Stimulated activated CD4-positive, alpha-beta T cell treated with anti-CD3 and anti-CD28 coated beads, Interleukin-1b, Interleukin-23, amount 100 ng/mL, for 48 hours (primary cell): ENCODE results near the gene SIRT5.

ENCODE experiments used
- DNase-seq: peaks from one replicate; pipeline ENCODE4 v3.0.0-alpha.2; 2020

Gene SIRT5

DNA sequence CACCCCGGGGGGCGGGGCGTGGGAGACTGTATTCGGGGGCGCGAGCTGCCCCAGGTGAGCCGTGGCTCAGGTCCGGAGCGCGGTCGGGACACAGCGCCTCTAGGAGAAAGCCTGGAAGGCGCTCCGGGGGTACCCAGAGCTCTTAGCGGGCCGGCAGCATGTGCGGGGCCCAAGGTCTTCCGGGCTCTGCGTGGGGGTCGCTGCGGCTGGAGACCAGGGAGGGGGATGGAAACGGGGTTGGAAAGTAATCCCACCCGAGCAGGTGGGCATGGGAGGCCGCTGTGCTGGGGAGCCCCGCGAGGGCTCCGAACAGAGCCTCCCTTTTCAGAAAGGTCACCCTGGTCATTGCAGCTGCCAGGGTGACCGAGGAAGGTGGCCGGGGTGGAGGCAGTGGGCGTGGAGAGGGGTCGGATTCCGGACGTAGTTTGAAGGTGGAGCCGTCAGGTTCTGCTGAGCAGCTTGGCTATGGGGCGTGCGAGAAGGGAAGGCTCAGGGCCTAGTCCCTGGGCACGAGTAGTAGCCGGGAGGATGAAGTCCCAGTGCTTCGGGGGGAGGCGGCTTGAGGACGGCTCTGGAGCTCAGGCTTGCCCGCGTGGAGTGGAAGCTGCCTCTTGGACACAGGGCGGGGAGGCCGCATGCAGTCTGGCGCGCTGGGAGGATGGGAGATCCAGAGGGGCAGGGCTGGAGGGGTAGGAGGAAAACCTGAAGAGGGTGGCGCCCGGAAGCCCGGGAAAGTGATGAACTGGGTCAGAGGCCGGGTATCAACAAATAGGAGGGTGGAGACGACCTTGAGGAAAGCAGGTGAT, at the start of gene SIRT5:
Gene SIRT5 (plus strand): TSS at position 31 of the 806 bp plus-strand sequence. CDS start 9,510 bp downstream, outside the sequence.
- DNase-seq: peak; percentile 84

- no peak for DNase-seq
Observed at GRCh38 chr6:13524801-13525508, 49.4 kb upstream of the SIRT5 start.

DNA sequence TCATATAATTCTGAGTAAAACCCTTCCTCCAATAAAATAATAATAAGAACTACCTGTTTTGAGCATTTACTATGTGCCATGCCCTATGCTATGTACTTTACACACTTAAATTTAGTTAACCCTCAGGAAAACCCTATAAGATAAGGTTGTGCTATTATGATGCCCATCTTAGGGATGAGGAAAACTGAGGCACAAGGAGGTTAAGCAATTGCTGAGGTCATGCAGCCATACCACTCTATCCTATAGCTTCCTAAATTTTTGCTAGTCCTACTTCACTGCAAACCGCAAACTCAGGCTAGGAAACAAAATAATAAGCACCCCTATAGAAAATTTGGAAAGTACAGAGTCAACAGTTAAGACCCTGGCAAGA, 48.1 kb upstream of the SIRT5 start:
- DNase-seq: no peak

DNA sequence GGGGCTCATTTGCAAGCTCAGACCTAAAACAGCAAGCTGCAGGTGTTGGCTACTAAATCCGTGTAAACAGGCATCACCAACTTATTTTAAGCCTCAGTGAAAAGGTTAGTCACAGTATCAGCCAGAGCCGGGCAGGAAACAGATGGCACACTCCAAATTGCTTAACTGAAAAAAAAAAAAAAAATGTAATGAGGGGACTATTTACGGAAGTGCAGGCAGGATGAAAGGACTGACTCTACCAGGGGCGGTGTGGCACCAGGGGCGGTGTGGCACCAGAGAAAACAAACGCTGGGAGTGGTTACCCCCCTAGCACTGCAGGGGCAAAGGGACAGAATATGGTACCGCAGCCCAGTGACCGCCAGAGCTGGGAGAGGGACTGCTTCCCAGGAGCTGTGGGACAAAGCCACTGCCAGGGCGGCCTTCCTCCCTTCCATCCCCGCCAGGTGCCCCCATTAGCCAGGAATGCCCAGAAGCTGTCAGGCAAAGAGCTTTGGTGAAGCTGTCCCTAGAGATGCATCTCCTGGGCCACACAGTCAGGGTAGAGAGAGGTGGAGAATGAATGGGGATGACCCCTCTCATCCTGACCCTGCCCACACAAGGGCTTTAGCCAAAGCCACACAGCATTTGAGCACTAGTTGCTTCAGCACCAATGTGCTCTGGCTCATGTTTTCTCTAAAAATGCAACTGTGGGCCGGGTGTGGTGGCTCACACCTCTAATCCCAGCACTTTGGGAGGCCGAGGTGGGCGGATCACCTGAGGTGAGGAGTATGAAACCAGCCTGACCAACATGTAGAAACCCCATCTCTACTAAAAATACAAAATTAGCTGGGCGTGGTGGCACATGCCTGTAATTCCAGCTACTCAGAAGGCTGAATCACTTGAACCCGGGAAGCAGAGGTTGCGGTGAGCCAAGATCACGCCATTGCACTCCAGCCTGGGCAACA, 47.4 kb upstream of the SIRT5 start:
- DNase-seq: no peak

- no peak for DNase-seq
Observed at GRCh38 chr6:13527671-13528056, 46.7 kb upstream of the SIRT5 start.

- no peak for DNase-seq
Observed at GRCh38 chr6:13528232-13528631, 46.2 kb upstream of the SIRT5 start.

DNA sequence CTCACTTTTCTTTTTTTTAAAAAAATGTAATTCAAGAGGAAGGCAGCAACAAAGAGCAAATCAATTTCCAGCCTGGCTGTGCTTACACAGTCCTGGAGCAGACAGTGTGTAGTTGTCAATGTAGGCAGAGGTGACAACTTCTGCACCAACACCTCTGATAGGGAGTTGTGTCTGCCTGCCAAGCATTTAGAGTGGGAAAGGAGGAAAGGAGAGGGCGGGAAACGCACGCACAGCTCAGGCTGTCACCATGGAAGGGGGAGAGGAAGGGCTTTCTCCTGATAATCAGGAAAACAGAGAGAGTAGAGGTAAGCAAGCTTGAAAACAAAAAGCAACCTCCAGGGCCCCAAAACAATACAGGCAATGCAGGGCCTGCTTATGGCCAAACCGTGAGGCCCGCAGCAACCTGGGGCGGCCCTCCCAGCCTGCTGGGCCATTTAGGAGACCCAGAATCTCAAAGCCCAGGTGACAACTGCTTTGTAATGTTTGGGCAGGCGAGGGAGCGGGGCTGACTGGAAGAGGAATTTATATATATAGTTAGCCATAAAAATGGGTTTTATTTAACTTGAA, 45.5 kb upstream of the SIRT5 start:
- DNase-seq: no peak

- DNase-seq: no peak
Observed at GRCh38 chr6:13531956-13532355, 42.4 kb upstream of the SIRT5 start.

DNA sequence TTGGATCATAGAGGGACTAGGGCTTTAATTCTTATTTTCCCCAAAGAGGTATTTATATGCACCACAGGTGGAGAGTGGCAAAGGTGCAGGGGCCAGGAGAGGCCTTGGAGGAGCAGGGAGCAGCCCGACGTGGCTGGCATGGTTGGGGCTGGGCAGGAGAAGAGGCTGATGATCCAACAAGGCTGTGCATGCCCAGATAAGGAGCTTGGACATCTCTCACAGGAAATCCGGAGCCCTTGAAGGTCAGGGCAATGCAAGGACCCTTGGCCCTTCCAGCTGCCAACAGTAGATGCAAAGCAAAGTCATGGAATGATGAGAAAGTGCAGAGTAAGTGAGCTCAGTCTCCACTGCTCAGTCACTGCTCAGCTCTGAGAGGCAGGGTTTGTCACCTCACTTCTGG, 39.9 kb upstream of the SIRT5 start:
- DNase-seq: no peak

DNA sequence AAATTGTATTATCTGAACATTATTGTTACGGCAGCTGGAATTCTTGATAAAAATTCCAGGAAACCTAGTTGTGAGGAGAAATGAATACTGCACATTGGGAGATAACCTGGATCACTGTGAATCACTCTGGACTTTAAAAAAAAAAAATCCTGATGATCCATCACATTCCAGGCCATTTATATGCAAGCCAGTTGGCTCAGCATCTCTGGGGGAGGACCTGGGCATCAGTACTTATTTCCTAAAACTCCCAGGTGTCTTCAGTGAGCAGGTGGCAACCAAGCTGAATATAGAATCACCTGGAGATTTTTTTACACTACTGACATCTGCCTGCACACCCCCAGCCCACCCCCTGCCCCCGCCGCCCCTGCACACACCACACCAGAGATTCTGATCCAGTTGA, 39.1 kb upstream of the SIRT5 start:
- no peak for DNase-seq

DNA sequence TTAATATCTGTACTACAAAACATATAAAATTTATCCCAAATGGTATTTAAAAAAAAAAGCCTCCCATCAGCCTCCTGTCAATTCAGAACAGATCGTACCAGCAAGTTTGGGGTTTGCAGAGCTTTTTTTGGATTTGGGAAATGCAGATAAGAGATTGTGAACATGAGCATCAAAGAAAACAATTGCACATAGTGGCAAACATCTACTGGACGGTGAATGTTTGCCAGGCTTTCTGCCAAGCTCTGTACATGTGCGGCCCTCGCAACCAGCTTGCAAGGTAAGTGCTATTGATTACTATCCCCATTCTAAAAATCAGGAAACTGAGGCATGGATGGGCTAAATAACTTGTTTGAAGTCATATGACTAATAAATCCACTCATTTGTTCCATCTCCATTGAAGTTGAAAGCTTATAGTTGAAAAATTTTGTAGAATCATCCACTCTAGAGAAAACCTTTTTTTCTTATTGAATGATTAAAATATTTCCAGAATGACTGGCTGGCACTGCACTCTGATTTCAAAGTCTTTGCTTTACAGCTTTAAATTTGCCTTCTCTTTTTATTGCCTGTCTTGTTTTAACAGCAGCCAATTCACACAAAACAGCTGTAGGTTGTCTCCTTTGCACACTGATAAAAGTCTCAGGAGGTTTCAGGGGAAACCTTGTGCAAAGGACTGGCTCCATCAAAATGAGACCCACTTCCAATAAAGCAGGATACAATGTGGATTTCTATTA, 37.4 kb upstream of the SIRT5 start:
- DNase-seq: no peak

DNA sequence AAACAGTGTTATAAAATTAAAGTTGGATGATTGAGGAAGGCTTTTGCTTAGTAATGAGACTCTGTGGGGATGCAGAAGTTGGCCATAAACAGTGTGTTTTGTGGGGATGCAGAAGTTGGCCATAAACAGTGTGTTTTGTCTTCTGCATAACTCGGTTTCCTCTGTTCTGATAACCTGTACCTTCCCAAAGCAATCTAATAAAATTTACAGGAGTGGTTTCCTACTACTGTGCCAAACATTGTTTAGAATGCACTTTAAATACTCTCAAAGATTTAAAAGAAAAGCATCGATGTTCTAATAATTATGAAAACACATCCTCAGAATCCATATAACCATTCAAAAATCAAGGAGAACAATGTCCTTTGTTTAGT, 36.9 kb upstream of the SIRT5 start:
- no peak for DNase-seq

GRCh38 chr6:13538084-13538483, 36.3 kb upstream of the SIRT5 start:
- DNase-seq: no peak

- DNase-seq: no peak
Observed at GRCh38 chr6:13538600-13538999, 35.8 kb upstream of the SIRT5 start.

DNA sequence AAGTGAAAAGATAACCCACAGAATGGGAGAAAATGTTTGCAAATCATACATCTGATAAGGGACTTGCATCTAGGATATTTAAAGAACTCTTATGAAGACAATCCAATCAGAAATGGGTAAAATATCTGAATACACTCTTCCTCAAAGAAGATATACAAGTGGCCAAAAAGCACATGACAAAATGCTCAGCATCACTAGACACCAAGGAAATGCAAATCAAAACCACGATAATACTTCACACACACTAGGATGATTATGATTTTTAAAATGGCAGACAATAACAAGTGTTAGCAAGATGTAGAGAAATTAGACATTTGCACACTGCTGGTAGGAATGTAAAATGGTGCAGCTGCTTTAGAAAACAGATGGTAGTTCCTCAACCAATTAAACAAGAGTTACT, 34.8 kb upstream of the SIRT5 start:
- no peak for DNase-seq

DNA sequence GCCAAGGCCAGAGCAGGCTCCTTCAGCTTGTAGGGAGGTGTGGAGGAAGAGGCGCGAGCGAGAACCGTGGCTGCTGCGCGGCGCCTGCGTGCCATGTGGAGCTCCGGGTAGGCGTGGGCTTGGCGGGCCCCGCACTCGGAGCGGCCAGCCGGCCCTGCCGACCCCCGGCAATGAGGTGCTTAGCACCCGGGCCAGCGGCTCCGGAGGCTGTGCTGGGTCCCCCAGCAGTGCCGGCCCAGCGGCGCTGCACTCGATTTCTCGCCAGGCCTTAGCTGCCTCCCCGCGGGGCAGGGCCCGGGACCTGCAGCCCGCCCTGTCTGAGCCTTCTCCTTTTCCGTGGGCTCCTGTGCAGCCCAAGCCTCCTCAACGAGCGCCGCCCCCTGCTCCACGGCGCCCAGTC, 32.9 kb upstream of the SIRT5 start:
- no peak for DNase-seq

DNA sequence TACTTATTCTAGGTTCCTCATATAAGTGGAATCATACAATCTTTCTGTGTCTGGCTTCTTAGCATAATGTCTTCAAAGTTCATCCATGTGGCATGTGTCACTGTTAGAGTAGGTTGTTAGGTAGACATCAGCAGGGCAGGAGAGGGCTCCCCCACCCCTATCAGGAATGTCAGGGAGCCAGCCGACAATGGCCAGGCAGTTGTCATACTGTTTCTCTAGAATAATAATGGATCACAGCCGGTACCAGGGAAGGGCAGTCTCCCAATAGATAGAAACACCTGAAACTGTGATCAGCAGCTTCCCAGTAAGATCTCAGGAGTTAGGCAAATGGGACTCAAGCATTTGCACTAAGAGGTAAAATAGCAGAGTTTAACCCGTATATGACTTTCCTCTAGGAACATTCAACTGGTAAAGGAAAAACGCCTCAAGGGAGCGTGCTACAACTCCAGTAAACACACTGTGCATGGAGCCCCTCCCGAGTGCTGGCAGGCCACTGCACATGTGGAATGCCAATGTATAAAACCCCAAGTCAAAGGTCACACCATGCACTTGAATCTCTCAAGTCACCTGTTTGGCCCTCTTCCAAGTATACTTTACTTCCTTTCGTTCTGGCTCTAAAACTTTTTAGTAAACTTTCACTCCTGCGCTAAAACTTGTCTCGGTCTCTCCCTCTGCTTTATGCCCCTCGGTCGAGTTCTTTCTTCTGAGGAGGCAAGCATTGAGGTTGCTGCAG, 29.8 kb upstream of the SIRT5 start:
- DNase-seq: no peak

- DNase-seq: no peak
Observed at GRCh38 chr6:13545885-13546284, 28.5 kb upstream of the SIRT5 start.

GRCh38 chr6:13548500-13549210, 25.7 kb upstream of the SIRT5 start:
- no peak for DNase-seq

- no peak for DNase-seq
Observed at GRCh38 chr6:13550656-13551055, 23.7 kb upstream of the SIRT5 start.

DNA sequence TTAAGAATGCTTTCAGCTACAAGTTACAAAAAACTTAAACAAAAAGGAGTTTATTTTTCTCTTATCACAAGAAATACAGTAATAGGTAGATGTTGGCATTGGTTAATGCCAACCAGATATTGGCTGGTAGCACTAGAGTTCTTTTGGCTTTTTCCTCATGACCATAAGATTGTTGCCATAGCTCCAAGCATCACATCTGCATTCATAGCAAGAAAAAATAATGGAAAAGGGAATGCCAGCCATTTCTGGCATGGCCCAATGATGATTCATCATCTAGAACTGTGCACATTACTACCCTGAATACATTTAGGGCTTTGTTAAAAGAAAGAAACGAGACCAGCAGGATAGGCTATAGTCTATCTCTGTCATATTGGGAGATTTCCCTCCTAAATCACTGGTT, 20.8 kb upstream of the SIRT5 start:
- DNase-seq: no peak
